ACHN (cell line): ENCODE measurements around the gene TCF4.
"Not testable (repeated sequence)": the region's sequence is repeated elsewhere in the genome, so short reads cannot be mapped to it uniquely, and the experiment has no call there.

Experiments used
- DNase-seq: peaks from one replicate; pipeline ENCODE4 v3.0.0-alpha.2; 2015
- in situ Hi-C: cut with HindIII; loops from 2 replicates; pipeline ENCODE4 v1.10.0; 2017; ENCODE audit warnings: low sequenced_read_pairs, low pct_ligation_motif_present, low pct_unique_long_range_greater_than_20kb

TCF4 gene

DNA sequence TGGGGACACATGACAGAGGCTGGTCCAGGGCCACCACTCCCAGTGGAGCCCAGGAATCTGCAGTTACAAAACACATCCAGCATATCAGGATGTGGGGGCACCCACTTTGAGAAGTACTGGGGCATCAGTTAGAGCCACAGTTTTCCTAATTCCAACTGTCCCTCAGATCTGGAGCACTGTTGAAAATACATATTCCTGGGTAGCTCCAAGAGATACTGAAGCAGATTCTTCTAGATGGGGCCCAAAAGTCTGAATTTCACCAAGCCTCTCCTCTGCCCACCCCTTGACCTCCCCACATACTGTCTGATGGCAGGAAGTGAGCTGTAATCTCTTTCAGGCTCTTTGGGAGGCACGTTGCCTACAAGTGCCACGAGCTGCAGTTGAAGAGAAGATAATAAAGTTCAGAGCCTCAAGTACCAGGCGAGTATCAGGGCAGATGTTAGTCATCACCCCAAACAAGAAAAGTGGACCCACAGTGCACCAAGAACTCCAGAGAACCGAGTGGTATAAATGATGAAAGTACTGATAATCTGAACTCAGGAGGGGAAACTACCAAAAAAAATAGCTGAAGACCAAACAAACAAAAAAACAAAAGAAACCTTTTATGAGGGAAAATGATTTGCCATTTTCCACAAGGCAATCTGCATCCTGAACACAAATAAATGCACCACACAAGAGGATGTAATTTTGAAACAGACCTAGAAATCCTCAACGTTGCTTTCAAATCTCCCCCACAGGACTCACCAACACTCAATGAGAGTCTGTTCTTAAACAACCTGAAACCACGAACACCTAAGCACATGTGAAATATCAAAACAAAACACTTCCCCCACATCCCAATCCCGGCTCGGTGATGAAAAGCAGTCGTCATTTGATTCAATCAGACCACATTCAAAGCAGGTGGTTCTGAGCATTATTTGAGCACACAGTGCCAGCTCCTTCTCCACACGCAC is 98.7 kb downstream of the TCF4 start:
- in situ Hi-C loops = no loop called here
- DNase-seq = no peak

DNA sequence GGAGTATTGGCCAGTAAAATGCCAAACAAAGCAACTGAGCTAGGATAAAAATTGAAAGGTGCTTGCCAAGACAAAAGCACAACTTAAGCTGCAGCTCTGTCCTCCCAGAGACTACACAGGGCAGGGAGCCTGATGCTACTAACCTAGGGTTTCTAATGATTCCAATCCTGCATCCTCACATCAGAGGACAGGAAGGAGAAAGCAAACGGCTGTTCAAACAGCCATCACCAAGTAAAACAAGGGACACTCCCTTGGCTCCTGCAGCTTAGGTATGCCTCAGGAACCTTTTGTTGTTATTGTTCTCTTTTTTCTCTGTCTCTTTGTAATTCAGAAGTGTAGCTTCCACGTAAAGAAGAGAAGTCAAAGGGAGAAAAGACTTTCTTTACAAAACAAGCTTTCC is 99.5 kb downstream of the TCF4 start:
- no peak for DNase-seq
- in situ Hi-C loops = no loop called here

DNA sequence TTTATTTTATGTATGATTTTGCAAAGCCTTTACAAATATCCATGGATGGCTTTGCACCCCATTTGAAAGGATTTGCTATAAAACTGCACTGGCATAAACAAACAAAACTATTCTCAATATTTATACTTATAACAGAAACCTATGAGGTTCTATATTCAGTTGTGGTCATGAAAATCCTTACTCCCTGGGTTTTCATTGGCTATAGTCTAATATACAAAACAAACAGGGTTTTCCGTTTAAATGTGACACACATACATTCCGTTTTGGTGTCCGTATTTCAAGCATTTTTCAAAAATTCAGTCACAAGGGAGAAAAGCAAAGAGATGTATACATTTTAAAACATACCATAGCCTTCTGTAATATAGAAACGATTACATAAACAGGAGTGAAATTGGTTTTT is 100.0 kb downstream of the TCF4 start:
- in situ Hi-C loops = no loop called here
- no peak for DNase-seq

DNA sequence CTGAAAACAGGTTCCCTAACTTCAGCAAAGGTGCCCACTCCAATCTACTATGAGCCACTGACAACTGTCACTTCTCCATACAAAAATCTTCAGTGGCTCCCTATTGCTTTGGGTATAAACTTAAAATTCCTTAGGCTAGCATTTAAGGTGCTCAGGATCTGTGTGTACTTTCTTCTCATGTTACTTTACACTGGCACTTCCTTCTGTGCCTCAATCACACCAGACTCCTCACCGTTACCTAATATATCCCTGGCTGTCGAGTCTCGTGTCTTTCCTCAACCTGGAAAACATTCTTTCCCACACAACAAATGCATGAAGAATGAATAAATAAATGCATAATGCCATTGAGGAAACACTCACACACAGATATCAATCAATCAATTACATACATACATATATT is 101.1 kb downstream of the TCF4 start:
- no peak for DNase-seq
- in situ Hi-C loops = no loop called here

DNA sequence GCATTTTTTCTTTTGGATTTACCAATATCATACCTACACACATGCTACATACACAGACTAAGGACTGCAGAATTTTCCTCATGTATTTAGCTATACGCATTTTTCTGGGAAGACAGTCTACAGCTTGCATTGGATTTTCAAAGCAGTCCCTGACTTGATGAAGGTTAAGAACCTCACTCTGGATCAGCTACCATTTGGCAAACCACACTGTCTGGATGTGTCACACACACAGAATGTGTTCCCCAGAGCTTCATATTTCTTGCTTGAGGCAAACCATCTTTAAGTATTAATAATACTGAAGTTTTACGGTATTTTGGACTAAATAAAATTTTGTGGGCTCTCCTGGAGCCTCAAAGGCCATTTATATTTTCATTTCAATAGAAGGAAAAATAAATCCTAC is 102.3 kb downstream of the TCF4 start:
- in situ Hi-C loops = no loop called here

DNA sequence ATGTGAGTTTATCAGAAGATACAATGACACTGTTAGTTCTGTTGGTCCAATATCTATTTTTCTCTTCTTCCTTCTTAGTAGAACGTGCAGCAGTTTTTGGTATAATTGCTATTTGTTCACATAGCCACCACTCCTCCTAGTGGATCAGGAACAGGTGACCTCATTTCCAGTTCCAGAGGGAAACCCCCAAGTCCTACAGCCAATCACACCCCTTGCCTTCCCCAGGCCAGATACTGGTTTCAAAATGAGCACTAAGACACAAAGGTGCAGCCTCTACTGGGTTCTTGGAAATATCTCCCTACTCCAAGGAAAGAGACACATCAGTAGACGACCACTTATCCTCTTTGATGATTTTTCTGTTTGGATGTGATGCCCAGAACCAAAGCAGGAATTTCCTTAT is 103.2 kb downstream of the TCF4 start:
- no peak for DNase-seq
- in situ Hi-C loops = no loop called here

More for the DNA sequence above, 102.3 kb downstream of the TCF4 start:
- no peak for DNase-seq

DNA sequence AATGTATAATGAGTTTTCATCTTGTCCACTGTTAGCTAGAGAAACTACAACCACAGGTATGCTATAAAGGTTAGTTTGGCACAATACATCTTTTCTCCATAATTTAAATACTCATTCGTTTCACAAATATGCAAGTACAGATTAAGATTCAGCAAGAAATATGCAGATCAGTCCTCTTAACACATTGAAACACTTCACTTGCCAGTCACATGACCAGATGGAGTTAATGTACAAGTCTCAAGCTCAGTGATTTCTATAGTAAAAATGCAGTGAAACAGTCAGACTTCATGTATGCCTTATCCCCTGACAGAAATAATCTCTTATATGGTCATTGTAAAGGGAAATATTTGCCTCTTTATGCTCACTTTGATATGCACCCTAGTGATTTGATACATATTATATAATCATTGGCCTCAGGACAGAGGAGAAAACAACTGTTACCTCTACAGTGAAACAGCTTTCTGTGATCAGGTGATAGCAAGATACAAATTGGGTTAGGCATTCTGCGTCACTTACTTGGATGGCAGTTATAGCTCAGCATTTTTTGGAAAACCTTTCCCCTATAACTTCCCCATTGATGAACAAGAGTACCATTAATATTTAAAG is 104.6 kb downstream of the TCF4 start:
- DNase-seq = no peak
- in situ Hi-C loops = no loop called here

DNA sequence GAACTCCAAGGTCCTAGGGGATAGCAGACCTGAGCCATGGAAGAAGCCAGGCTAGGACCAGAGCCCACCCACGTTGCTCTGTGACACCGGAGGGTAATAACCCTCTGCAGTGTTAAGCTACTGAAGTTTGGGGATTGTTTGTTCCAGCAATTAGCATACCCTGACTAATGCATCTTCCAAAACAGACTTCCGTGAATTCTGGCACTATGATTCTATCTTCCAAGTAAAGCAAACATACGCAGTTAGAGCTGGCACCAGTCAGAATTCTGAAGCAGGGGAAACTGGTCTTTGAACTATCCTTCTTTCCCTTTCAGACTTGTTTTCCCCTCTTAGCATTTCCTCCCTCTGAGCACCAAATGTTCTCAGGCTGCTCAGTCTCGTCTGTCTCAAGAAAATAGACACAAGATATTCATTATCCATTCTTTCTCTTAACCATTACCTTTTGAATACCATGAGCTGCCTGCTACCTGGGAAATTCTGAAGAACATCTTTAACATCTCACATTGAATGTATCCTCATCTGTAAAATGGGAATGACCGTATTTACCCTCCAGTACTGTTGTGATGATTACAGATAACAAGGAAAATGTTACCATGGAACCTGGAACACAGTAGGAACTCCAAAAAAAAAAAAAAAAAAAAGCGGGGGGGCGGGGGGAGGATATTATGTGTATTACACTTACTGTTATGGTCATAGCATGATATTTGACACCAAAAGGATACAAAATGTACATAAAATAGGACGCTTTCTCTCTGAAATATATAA is 108.2 kb downstream of the TCF4 start:
- in situ Hi-C loops = no loop called here
- DNase-seq = no peak

DNA sequence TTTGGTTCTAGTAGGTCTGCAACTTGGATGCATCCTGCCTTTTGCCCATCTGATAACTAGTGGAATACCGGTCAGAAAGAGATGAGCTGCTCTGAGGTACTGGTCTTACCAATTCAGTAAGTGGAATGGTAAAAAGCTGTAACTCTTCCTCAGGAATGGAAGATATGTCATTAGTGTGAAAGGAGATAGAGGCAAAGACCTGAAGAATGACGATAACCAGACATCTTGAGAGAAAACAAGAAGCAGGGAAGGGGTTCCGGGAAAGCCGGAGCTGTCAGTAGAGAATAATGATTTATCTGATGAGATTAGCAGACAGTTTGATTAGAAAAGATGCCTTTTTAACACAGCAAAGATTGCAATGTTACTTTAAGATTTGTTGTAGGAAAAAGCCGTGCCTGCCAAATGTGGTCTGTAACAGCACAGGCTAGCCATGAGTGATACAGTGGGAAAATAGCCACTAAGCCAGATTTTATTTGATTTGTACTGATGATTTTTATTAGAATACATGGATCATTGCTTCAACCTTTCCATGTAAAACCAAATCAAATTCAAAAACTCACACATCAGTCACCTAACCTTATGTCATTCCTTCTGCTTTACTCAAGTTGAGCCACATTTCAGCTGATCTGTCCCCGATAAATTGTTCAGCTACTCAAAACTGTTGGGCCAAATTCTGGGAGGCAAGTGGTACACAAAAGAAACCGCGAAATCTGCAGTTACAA is 110.0 kb downstream of the TCF4 start:
- DNase-seq = no peak
- in situ Hi-C loops = no loop called here

DNA sequence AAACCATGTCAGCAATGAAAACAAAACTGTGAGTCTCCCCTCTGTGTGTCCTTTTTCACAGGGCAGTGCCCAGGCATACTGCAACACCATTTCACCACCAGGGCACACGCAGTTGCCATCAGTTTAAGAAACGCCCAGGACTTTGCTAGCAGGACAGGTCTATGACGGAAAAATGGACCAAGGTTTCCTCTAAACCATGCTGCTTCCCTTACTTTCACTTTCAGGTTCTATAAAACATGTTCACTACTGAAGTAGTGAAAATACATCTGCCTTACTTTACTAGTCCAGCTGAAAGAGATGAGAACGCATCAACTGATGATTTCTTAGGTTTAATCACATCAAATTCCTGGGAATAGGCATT is 110.5 kb downstream of the TCF4 start:
- DNase-seq = peak; percentile 78
- in situ Hi-C loops = no loop called here

DNA sequence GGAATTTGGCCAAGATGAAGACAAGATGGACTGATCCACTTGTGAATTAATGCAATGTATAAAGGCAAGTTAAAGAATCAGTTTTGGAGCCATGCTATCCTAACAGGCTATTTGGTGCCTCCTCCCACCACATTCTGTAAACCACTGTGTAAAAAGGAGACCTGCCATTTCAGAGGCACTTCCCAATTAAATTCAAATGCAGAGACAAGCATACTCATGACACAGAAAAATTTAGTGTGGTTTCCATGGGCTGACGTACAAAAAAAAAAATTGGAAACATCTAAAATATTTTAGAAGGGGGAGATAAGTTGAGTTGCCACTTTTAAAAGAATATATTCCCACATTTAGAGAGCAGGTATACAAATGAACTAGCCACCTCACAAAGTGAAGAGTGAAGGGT is 112.1 kb downstream of the TCF4 start:
- in situ Hi-C loops = no loop called here
- no peak for DNase-seq

DNA sequence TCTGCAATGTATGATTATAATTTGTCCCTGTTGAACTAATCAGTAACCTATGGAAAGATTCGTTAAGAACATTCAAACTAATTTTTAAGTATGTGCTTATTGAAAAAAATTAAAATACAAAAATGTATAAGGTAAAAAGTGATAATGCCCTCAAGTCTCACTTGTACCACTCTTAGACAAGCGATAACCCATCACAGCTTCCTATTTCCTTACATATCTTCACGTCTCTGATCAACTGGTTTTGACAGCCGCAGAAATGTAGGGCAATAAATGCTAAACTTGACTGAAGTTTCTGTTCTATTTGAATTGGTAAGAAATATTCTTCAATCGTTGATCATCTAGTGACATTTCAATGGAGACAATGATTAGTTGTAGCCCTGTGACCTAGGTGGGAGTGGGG is 112.5 kb downstream of the TCF4 start:
- no peak for DNase-seq
- in situ Hi-C loops = no loop called here

DNA sequence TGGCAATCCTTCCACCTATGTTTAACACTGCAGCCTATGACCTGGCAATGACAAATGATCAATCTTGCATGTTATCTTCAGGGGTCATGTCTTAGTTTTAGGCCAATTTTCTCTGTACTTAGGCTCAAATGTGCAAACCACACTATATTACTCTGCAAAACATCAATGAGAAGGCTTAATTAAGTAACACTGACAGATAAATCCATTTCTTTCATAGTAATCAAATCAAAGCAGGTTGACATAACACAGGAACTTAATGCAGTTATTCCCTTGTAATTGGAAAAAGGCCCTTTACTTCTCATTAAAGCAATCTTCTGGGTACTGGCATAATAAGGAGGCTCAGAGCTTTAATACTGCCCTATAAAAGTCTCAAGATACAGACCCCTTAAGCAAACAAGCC is 114.4 kb downstream of the TCF4 start:
- DNase-seq = no peak
- in situ Hi-C loops = no loop called here

DNA sequence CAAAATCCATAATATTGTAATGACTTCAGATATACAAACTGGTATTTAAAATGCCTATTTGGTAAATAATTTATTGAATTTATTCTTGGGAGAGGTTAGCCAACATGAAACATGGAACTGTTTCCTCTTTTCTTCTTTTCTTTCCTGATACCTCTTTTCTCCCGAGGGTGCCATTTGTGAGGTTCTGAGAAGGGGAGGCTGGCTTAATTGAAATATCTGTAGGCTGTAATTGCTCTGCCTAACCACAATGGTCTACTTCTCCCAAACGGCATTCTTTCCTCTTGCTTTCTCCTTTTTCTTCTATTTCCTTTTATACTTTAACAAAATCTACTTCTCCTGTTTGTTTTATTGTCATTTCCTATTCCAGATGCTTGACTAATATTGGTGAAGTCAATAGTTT is 114.9 kb downstream of the TCF4 start:
- in situ Hi-C loops = no loop called here
- no peak for DNase-seq

DNA sequence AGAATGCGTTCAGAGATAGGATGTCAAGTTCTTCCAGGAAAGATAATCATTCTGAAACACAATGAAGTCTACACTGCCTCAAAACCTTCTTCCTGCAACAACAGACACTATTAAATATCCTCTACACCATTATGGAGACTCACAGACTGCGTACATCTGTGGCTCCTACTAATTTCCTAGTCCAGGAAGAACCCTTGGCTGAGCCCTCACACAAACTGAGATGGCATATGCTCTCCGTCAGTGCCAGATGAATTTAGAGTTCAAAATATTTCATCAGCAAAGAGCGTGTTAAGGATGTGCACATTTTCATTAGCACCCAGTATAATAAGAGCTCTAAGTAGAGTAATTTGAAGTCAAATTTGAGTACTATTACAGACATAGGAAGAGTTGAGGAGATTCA is 117.2 kb downstream of the TCF4 start:
- in situ Hi-C loops = no loop called here
- no peak for DNase-seq

DNA sequence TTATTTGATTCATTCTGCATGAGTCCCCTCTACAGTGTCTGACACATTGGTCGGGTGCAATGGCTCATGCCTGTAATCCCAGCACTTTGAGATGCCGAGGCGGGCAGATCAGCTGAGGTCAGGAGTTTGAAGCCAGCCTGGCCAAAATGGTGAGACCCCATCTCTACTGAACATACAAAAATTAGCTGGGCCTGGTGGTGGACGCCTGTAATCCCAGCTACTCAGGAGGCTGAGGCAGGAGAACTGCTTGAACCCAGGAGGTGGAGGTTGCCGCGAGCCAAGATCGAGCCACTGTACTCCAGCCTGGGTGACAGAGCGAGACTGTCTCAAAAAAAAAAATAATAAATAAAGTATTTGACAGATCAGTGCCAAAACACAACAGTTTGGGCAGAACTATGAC is 118.9 kb downstream of the TCF4 start:
- in situ Hi-C loops, DNase-seq: not testable (repeated sequence)

DNA sequence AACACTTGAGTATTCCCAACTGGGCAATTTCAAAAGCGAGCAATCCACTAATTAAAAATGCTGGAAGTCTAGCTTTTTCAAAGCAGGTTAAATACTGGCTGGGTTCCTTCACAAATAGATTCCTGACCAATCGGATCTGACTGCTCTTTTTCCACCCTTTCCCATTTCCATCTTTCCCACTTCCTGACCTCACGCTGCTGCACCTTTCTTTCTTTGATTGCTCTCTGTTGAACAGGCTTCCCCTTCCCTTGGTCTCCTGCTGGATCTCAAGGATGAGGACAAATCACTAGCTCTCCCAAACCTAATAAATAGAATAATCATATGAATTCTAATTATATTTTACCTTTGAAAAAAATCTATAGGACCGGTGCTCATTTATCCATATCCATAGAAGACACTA is 121.2 kb downstream of the TCF4 start:
- in situ Hi-C loops = no loop called here

DNA sequence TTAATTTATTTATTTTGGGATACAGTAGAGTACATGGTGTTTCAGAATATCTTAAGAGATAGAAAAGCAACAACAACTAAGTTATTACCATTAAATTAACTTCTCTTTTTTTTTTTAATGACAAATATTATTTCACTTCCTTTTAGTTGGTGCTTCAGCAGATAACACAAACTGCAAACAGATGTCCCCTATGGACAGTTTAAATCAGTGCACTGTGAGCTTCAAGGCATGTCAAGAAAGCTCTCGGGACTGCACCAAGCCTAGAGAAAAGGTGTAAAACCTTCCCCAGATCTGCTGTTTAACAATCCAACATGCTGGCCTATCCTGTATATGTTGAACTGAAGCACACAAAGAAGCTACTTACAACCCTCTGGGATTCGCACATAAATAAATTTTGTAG is 122.7 kb downstream of the TCF4 start:
- in situ Hi-C loops = no loop called here

More for the DNA sequence above, 121.2 kb downstream of the TCF4 start:
- no peak for DNase-seq

DNA sequence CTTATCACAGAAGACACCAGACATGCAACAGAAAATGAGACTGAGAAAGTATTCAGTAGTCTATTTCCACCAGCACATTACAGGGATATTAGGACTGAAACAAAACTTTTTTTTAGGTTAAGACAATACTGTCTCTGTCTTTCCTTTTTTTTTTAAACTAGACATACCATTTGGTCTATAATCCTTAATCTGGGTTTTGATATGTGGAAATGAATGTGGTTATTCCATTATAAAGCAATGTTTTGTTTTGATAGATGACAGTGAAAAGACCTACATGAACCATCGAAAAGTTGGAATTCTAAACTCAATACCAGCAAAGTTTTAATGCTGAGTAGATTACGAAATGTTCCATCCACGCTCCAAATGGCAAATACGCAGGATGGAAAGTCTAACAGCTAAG is 123.4 kb downstream of the TCF4 start:
- in situ Hi-C loops = no loop called here

More for the DNA sequence above, 122.7 kb downstream of the TCF4 start:
- DNase-seq = no peak

More for the DNA sequence above, 123.4 kb downstream of the TCF4 start:
- DNase-seq = no peak
